K562 (cell line): ENCODE data around the gene PAM. TPM values are rescaled to one million over a fixed set of nuclear protein-coding genes. Genes with fewer than 3 reads are reported as not detected.

ENCODE experiments used
- ATAC-seq: fragments of 200-7000 bp; cut with Tn5 transposase; 3 replicates; pipeline ENCODE4 v1.9.1; 2020; ENCODE audit warnings: moderate library complexity
- BruUV-seq: library from RNA; stranded (reverse); fragments of 400-500 nt; replicated peaks from 2 replicates; lab custom pipeline; 2021; lab: Mats Ljungman, UMichigan
- CTCF ChIA-PET: fragments of 300-600 bp; formaldehyde crosslinking; extraction: SDS; loops from one replicate; lab custom pipeline; 2021; ENCODE audit warnings: low intra/inter-chr PET ratio; lab: Yijun Ruan, JAX
- POLR2A ChIA-PET: fragments of 300-600, 350-650 bp; sonication (Branson Sonifier 250); formaldehyde crosslinking; extraction: SDS; loops from one replicate; lab custom pipeline; 2021; ENCODE audit warnings: antibody characterized with exemption, inconsistent platforms; lab: Yijun Ruan, JAX
- DNase-seq, 4 experiments: peaks; one replicate each; pipeline versions ENCODE4 v3.0.0 to v3.0.0-alpha.2; 2011 to 2018; ENCODE audit warnings: low spot score in 3 of 4, mixed read lengths in 3 of 4; ENCODE audit errors: extremely low read depth in 1 of 4
- FAIRE-seq: peaks from 2 replicates; lab custom pipeline; 2011; peaks lifted over from hg19 to GRCh38; lab: Jason Lieb, UNC
- H2AFZ ChIP-seq: 2 replicates; pipeline ENCODE4 v1.6.0; 2011; ENCODE audit warnings: low read depth, low read length, control low read depth, inconsistent platforms
- H3K27ac ChIP-seq: fragments of 200-600 bp; 3 replicates; pipeline ENCODE4 v1.8.0; 2011; ENCODE audit warnings: low read depth, mild to moderate bottlenecking, control low read depth, inconsistent platforms, low read length, moderate library complexity, mixed read lengths; ENCODE audit errors: extremely low read depth
- H3K27me3 ChIP-seq, 2 experiments: fragments of 300-600 bp in 1 of 2; 2 replicates in 1 of 2; 3 replicates in 1 of 2; pipeline versions ENCODE4 v1.6.0 to v1.8.0; 2011; ENCODE audit warnings: inconsistent platforms in 2 of 2, low read length in 2 of 2, mild to moderate bottlenecking in 1 of 2, mixed read lengths in 1 of 2, moderate library complexity in 1 of 2; ENCODE audit not compliant: control insufficient read depth in 2 of 2, insufficient read depth in 2 of 2
- H3K36me3 ChIP-seq: fragments of 300-600 bp; 3 replicates; pipeline ENCODE4 v1.8.0; 2011; ENCODE audit warnings: mild to moderate bottlenecking, low read length, inconsistent platforms; ENCODE audit not compliant: control insufficient read depth, insufficient read depth
- H3K4me1 ChIP-seq, 2 experiments: fragments of 200-600 bp in 1 of 2; replicated peaks in 1 of 2; 2 replicates in 1 of 2; 3 replicates in 1 of 2; pipeline versions ENCODE4 v1.5.1 to v1.8.0; 2011; ENCODE audit warnings: inconsistent platforms in 2 of 2, low read length in 2 of 2, mild to moderate bottlenecking in 1 of 2, mixed read lengths in 1 of 2, moderate library complexity in 1 of 2; ENCODE audit not compliant: control insufficient read depth in 2 of 2, insufficient read depth in 2 of 2
- H3K4me2 ChIP-seq: 2 replicates; pipeline ENCODE4 v1.6.1; 2011; ENCODE audit warnings: low read length, control low read depth, inconsistent platforms, mixed read lengths; ENCODE audit not compliant: insufficient read depth
- H3K4me3 ChIP-seq: fragments of 200-600 bp; sonication (generic), shearing (Covaris generic); 2 replicates; pipeline ENCODE4 v1.5.1; 2016; ENCODE audit warnings: control low read depth, inconsistent platforms
- H3K79me2 ChIP-seq: fragments of 200-600 bp; 3 replicates; pipeline ENCODE4 v1.8.0; 2011; ENCODE audit warnings: low read length, inconsistent platforms; ENCODE audit not compliant: control insufficient read depth, insufficient read depth
- H3K9ac ChIP-seq, 2 experiments: 2 replicates each; pipeline versions ENCODE4 v1.6.0 to v1.6.1; 2011; ENCODE audit warnings: low read depth in 2 of 2, low read length in 2 of 2, control low read depth in 1 of 2, inconsistent platforms in 1 of 2, mild to moderate bottlenecking in 1 of 2, mixed read lengths in 1 of 2; ENCODE audit not compliant: insufficient read depth in 1 of 2
- H3K9me1 ChIP-seq: one replicate; pipeline ENCODE4 v1.6.0; 2011; ENCODE audit warnings: inconsistent platforms, mild to moderate bottlenecking, low read length, moderate library complexity; ENCODE audit not compliant: control insufficient read depth, insufficient read depth
- H3K9me3 ChIP-seq: replicated peaks from 2 replicates; pipeline ENCODE4 v1.5.1; 2011; ENCODE audit warnings: low read depth, low read length, inconsistent platforms; ENCODE audit not compliant: control insufficient read depth, insufficient read depth
- H4K20me1 ChIP-seq: replicated peaks from 2 replicates; pipeline ENCODE4 v1.6.1; 2011; ENCODE audit warnings: low read length, inconsistent platforms, mixed read lengths; ENCODE audit not compliant: control insufficient read depth, insufficient read depth
- DLX4 ChIP-seq: fragments of 250-450 bp; sonication (Bioruptor Pico); IDR thresholded peaks from 2 replicates; pipeline ENCODE4 v1.6.1; 2021; ENCODE audit warnings: mild to moderate bottlenecking
- NCOA6 ChIP-seq: fragments of 450-650 bp; IDR thresholded peaks from 2 replicates; pipeline ENCODE4 v1.6.1; 2017; ENCODE audit warnings: mild to moderate bottlenecking
- NEUROD1 ChIP-seq: fragments of 150-350 bp; IDR thresholded peaks from 2 replicates; pipeline ENCODE4 v1.6.1; 2014; ENCODE audit warnings: borderline replicate concordance, low read length, low read depth; ENCODE audit not compliant: partially characterized antibody
- PHF8 ChIP-seq: fragments of 200-600 bp; sonication (generic); IDR thresholded peaks from 2 replicates; pipeline ENCODE4 v1.6.1; 2012; ENCODE audit warnings: mixed run types, mild to moderate bottlenecking, inconsistent platforms, low read length, moderate library complexity, borderline replicate concordance
- SAFB ChIP-seq: fragments of 200-400 bp; formaldehyde crosslinking; IDR thresholded peaks from 2 replicates; pipeline ENCODE4 v1.6.1; 2017; ENCODE audit warnings: low read depth, low read length, borderline replicate concordance
- THRAP3 ChIP-seq: fragments of 450-650 bp; IDR thresholded peaks from 2 replicates; pipeline ENCODE4 v1.6.1; 2016; ENCODE audit warnings: mild to moderate bottlenecking, inconsistent platforms, borderline replicate concordance
- ZBTB5 ChIP-seq: fragments of 450-650 bp; IDR thresholded peaks from 2 replicates; pipeline ENCODE4 v1.6.1; 2017; ENCODE audit warnings: antibody characterized with exemption
- ZC3H4 ChIP-seq: sonication (generic); formaldehyde crosslinking; IDR thresholded peaks from 2 replicates; pipeline ENCODE4 v1.9.0; 2021; ENCODE audit warnings: missing genetic modification reagents, borderline replicate concordance
- ZNF121 ChIP-seq: sonication (generic); formaldehyde crosslinking; conservative IDR thresholded peaks from 2 replicates; pipeline ENCODE4 v1.8.0; 2022; ENCODE audit warnings: missing genetic modification reagents
- WGBS: fragments of 100-300 bp; shearing (Covaris generic); methylation state at CpG from one replicate; pipeline ENCODE4 v1.1.6; 2016; ENCODE audit warnings: low coverage, mixed read lengths; ENCODE audit not compliant: insufficient coverage; ENCODE audit errors: missing lambda C conversion rate; 5-methylcytosine and 5-hydroxymethylcytosine counted together
- in situ Hi-C: fragments of 300-500 bp; cut with MboI; formaldehyde crosslinking; loops from 4 replicates; pipeline ENCODE4 v1.15.0; 2018; ENCODE audit warnings: inconsistent platforms, mixed read lengths
- intact Hi-C: fragments of 100-400 bp; cut with micrococcal nuclease; formaldehyde crosslinking; loops from 2 replicates; pipeline ENCODE4 v1.14.2; 2022
- polyA plus RNA-seq, 8 experiments: library from polyadenylated mRNA; depleted of rRNA in 4 of 8; stranded (reverse) in 5 of 8; unstranded in 3 of 8; fragments of >200 nt; fragmentation: Nextera tagmentation in 2 of 8; fragmentation: Illumina TruSeq in 1 of 8; extraction: Ambion mirVana in 2 of 8; extraction: Trizol in 1 of 8; gene quantifications; 2 replicates each; pipeline versions ENCODE4 v1.2.1 to v1.2.3, GENCODE V29; 2011 to 2014; ENCODE audit warnings: inconsistent platforms in 1 of 8, missing spikeins in 1 of 8
- total RNA-seq, 7 experiments: library from RNA; depleted of rRNA in 6 of 7; stranded (reverse); fragments of >200 nt in 6 of 7; fragmentation: Illumina TruSeq in 2 of 7; extraction: Trizol in 2 of 7; gene quantifications; 2 replicates each; pipeline versions ENCODE4 v1.2.1 to v1.2.3, GENCODE V29; 2011 to 2021; ENCODE audit warnings: low replicate concordance in 1 of 7

The PAM gene
- total and polyA plus RNA-seq, 9 of the 15 experiments (the other 6 are each of a cell fraction or from before 2014, with no cell fraction given), result 0.39 to 3.1 (median 0.77) TPM

- no peak overlapping the region for H3K4me3 ChIP-seq
Measured at GRCh38 chr5:102766295-102767090, 11.4 kb downstream of the PAM start.

GRCh38 chr5:102767862-102768261 lies 12.8 kb downstream of the PAM start:
- POLR2A ChIA-PET, result no interaction called here
- no peak for FAIRE-seq
- in situ Hi-C loops, result no loop called here

More at GRCh38 chr5:102766295-102767090, 11.4 kb downstream of the PAM start:
- no peaks in the 10 kb centered on the region for H3K9me1 ChIP-seq
- no peaks in the 10 kb centered on the region for H3K27me3 ChIP-seq
- ChIA-PET POLR2A (no interaction called here), CTCF (no interaction called here)
- intact Hi-C loops (no loop called here), in situ Hi-C loops (no loop called here)
- H4K20me1 ChIP-seq, result no peaks in the 10 kb centered on the region
- no TSS peak for BruUV-seq
- no peaks in the 10 kb centered on the region for H3K4me1 ChIP-seq
- FAIRE-seq, result no peak
- H3K27ac ChIP-seq, result no peak overlapping the region
- no peaks in the 10 kb centered on the region for H3K79me2 ChIP-seq
- H3K36me3 ChIP-seq, result no peaks in the 10 kb centered on the region
- no peak for TF ChIP-seq DLX4 (CRISPR knock-in tag)
- no peak for TF ChIP-seq SAFB
- TF ChIP-seq ZNF121 (CRISPR knock-in tag), result no peak
- TF ChIP-seq, all 486 proteins: peak for 0
- 0% methylated on average over 4 of the region's 4 CpGs for WGBS
- H3K4me2 ChIP-seq, result no peak overlapping the region
- DNase-seq (no peak), ATAC-seq (no peak)
- H3K9ac ChIP-seq, result no peak overlapping the region
- H3K9me3 ChIP-seq, result no peaks in the 10 kb centered on the region
- no peak overlapping the region for H2AFZ ChIP-seq

More at GRCh38 chr5:102767862-102768261, 12.8 kb downstream of the PAM start:
- H3K9me1 ChIP-seq, result no peaks in the 10 kb centered on the region
- CTCF ChIA-PET, result no interaction called here
- H3K4me3 ChIP-seq, result no peak overlapping the region
- no peaks in the 10 kb centered on the region for H3K36me3 ChIP-seq
- no peak for DNase-seq
- no peak for ATAC-seq
- H4K20me1 ChIP-seq, result no peaks in the 10 kb centered on the region
- H3K27me3 ChIP-seq, result no peaks in the 10 kb centered on the region
- H3K4me2 ChIP-seq, result no peak overlapping the region
- TF ChIP-seq THRAP3 (no peak), ZC3H4 (no peak), ZBTB5 (no peak), NCOA6 (no peak), NEUROD1 (no peak), PHF8 (no peak)
- H3K9me3 ChIP-seq, result no peaks in the 10 kb centered on the region
- H2AFZ ChIP-seq, result no peak overlapping the region
- no TSS peak for BruUV-seq
- no peaks in the 10 kb centered on the region for H3K79me2 ChIP-seq
- H3K9ac ChIP-seq, result no peak overlapping the region
- intact Hi-C loops, result no loop called here
- no peak overlapping the region for H3K27ac ChIP-seq
- WGBS, result 0% methylated on average over 2 of the region's 2 CpGs
- no peaks in the 10 kb centered on the region for H3K4me1 ChIP-seq
